DND-41 (cell line): ENCODE data around the gene NOL4.

Experiments used
- CTCF ChIP-seq: IDR thresholded peaks from 2 replicates; pipeline ENCODE4 v1.5.1; 2012; ENCODE audit warnings: borderline replicate concordance, low read length, moderate library complexity, mild to moderate bottlenecking; ENCODE audit not compliant: poor library complexity, severe bottlenecking; ENCODE audit errors: extremely low read depth
- EZH2 ChIP-seq: IDR thresholded peaks from 3 replicates; pipeline ENCODE4 v1.6.1; 2012; ENCODE audit warnings: borderline replicate concordance, low read depth, mild to moderate bottlenecking, moderate library complexity, low read length, inconsistent platforms; ENCODE audit not compliant: severe bottlenecking

GRCh38 chr18:34207344-34207851, 17.3 kb downstream of the NOL4 start:
- no peak for TF ChIP-seq CTCF
- no peak for TF ChIP-seq EZH2
